ENCODE results near the gene NUP43. TPM values are rescaled to one million over a fixed set of nuclear protein-coding genes. Genes with fewer than 3 reads are reported as not detected.

NUP43 gene
- total RNA-seq, 2 donors from 2014 or later = 10.8 to 13.3 TPM

DNA sequence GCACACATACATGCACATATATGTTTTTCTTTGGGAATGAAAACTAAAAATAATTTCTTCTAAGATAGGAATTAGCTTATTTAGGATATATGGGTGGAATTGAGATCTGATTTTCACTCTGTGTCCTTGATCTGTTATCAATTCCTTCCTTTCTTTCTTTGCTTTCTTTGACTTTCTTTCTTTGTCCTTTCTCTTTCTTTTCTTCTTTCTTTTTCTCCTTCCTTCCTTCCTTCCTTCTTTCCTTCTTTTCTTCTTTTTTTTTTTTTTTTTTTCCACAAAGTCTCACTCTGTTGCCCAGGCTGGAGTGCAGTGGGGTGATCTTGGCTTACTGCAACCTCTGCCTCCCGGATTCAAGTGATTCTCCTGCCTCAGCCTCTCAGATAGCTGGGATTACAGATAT is 31.3 kb upstream of the NUP43 start:
- Histone ChIP-seq H3K4me1 (no peaks in the 10 kb centered on the region), H3K36me3 (peaks cover 4% of the 10 kb centered on the region), H3K4me3 (no peak overlapping the region), H3K9me3 (no peaks in the 10 kb centered on the region), H3K27ac (no peak overlapping the region), H3K27me3 (no peaks in the 10 kb centered on the region)
- TF ChIP-seq CTCF (IDR thresholded peaks at IDR 0.05) = no peak
- no peak for DNase-seq (ENCODE audit: low spot score)

DNA sequence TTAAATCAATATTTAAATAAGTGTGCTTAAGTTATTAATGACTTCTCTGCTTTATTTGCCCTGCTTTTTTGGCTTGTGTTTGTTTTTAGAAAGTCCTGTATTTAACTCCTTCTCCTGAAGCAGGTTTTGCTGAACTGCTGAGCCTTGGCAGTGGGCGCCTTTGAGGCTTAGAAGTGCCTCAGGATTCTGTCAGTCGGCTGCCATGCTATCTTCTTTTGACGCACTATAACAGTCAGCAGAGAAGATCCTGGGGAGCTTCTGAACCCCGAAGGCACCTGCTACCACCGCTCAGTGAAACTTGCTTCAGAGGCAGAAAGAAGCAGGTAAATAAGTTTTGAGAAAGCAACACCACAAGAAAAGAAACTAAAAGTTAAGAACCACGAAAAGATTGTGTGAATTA is 25.6 kb upstream of the NUP43 start:
- peaks cover 27% of the 10 kb centered on the region for H3K36me3 ChIP-seq
- H3K4me3 ChIP-seq = no peak overlapping the region
- no peaks in the 10 kb centered on the region for H3K4me1 ChIP-seq
- H3K27me3 ChIP-seq = no peaks in the 10 kb centered on the region
- TF ChIP-seq CTCF (IDR thresholded peaks at IDR 0.05) = no peak
- no peaks in the 10 kb centered on the region for H3K9me3 ChIP-seq
- no peak overlapping the region for H3K27ac ChIP-seq
- no peak for DNase-seq (ENCODE audit: low spot score)

- Histone ChIP-seq H3K27ac (no peak overlapping the region), H3K9me3 (peaks cover 0 to 5% of the 10 kb centered on the region in 2 donors), H3K4me1 (no peaks in the 10 kb centered on the region), H3K36me3 (peaks cover 33% of the 10 kb centered on the region), H3K4me3 (no peak overlapping the region), H3K27me3 (no peaks in the 10 kb centered on the region)
- no peak for DNase-seq (ENCODE audit: low spot score)
- no peak for TF ChIP-seq CTCF (IDR thresholded peaks at IDR 0.05)
These were observed 24.9 kb upstream of the NUP43 start for GRCh38 chr6:149771185-149771584.

GRCh38 chr6:149769676-149770075 is 23.3 kb upstream of the NUP43 start:
- no peak overlapping the region for H3K27ac ChIP-seq
- H3K9me3 ChIP-seq = peaks cover 0 to 11% of the 10 kb centered on the region in 2 donors
- H3K27me3 ChIP-seq = no peaks in the 10 kb centered on the region
- H3K4me3 ChIP-seq = no peak overlapping the region
- no peaks in the 10 kb centered on the region for H3K4me1 ChIP-seq
- peaks cover 36% of the 10 kb centered on the region for H3K36me3 ChIP-seq
- no peak for DNase-seq (ENCODE audit: low spot score)
- no peak for TF ChIP-seq CTCF (IDR thresholded peaks at IDR 0.05)

DNA sequence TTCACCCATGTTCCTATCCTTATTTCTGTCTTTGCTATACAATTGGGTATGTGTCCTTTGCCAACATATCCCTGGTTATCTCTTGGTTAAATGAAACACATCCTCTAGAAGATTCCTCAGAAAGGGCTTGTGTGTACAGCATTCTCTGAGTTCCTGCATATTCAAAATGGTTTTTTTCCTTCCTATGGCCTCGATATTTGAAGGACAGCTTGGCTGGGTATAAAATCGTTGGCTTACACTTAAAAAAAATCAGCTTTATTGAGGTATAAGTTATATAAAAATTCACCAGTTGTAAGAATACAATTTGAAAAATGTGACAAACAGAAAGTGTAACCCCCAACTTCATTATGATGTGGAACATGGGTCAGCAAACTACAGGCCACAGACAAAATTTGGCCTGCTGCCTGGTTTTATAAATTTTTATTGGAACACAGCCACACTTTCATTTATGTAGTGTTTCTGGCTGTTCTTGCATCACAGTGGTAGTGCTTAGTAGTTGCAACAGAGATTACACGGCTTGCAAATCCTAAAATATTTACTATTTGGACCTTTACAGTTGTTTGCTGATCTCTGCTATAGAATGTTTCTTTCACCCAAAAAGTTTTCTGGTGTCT is 19.9 kb upstream of the NUP43 start:
- Histone ChIP-seq H3K4me3 (no peak overlapping the region), H3K9me3 (peaks cover 0 to 11% of the 10 kb centered on the region in 2 donors), H3K4me1 (no peaks in the 10 kb centered on the region), H3K27ac (no peak overlapping the region), H3K36me3 (peaks cover 18% of the 10 kb centered on the region), H3K27me3 (no peaks in the 10 kb centered on the region)
- no peak for TF ChIP-seq CTCF (IDR thresholded peaks at IDR 0.05)
- DNase-seq (ENCODE audit: low spot score) = no peak

DNA sequence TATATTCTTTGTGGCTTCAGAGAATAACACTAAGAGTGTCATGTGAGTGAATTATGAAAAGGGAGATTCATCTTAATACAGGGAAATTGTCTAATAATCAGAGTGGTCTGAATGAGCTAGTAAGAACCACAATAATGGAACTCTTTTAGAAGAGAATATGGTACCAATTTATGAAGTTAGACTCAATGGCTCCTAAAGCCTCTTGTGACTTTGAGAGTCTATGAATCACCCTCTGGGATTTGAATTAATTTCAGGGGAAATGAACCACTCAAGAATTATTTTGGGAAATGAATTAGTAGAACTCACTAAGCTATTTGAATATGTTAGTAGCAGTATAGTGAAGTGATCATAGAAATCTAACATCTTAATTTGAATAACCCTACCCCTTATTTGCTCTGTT is 17.5 kb upstream of the NUP43 start:
- TF ChIP-seq CTCF (IDR thresholded peaks at IDR 0.05) = no peak
- Histone ChIP-seq H3K4me3 (no peak overlapping the region), H3K9me3 (peaks cover 0 to 11% of the 10 kb centered on the region in 2 donors), H3K4me1 (no peaks in the 10 kb centered on the region), H3K36me3 (peaks cover 16% of the 10 kb centered on the region), H3K27ac (no peak overlapping the region), H3K27me3 (no peaks in the 10 kb centered on the region)
- DNase-seq (ENCODE audit: low spot score) = no peak

Measured in right atrium auricular region (tissue), 2 donors.